Measurements from ENCODE around the gene CTBS. TPM values are rescaled to one million over a fixed set of nuclear protein-coding genes. Genes with fewer than 3 reads are reported as not detected.

Gene CTBS
- total RNA-seq (20.3 and 25.4 TPM in 2 replicates), polyA plus RNA-seq (33.6 and 38.3 TPM in 2 replicates)

- H3K27ac ChIP-seq = peak within 1 kb of the TSS; percentile 100
- H3K4me3 ChIP-seq = peak within 1 kb of the TSS; percentile 54
- no peaks in the 10 kb centered on the region for H3K36me3 ChIP-seq (replicated peaks; ENCODE audit: insufficient read depth, low read depth)
- TF ChIP-seq EZH2phosphoT487 (IDR thresholded peaks at IDR 0.05; ENCODE audit: low read depth, severe bottlenecking, unreplicated experiment) (no peak), CTCF (IDR thresholded peaks at IDR 0.05; ENCODE audit: poor library complexity) (no peak), EZH2 (IDR thresholded peaks at IDR 0.05; ENCODE audit: borderline replicate concordance) (no peak)
- H3K9me2 ChIP-seq (replicated peaks; ENCODE audit: insufficient read depth) = no peaks in the 10 kb centered on the region
- H3K79me2 ChIP-seq = peaks cover 13% of the 10 kb centered on the region
- no peaks in the 10 kb centered on the region for H3K9me3 ChIP-seq (ENCODE audit: low read depth)
- H3K4me1 ChIP-seq (ENCODE audit: insufficient read depth) = peaks cover 5% of the 10 kb centered on the region
- H3K27me3 ChIP-seq = no peaks in the 10 kb centered on the region
- WGBS (ENCODE audit: low lambda C conversion rate, missing lambda C conversion rate) = 1% methylated on average over 42 of the region's 67 CpGs
- DNase-seq (ENCODE audit: low spot score) = peak; percentile 96
- H4K20me1 ChIP-seq (ENCODE audit: insufficient read depth, poor library complexity, severe bottlenecking) = no peaks in the 10 kb centered on the region
- peak within 1 kb of the TSS; percentile 87 for H2AFZ ChIP-seq
- H3K4me2 ChIP-seq = peak within 1 kb of the TSS; percentile 78
These were observed at the start of gene CTBS for GRCh38 chr1:84573967-84574842. TSS of gene CTBS (minus strand) at chr1:84574440. CDS start at chr1:84574415, 25 bp downstream.

GRCh38 chr1:84621553-84621952, 47.3 kb upstream of the CTBS start:
- DNase-seq (ENCODE audit: low spot score) = no peak
- H4K20me1 ChIP-seq (ENCODE audit: insufficient read depth, poor library complexity, severe bottlenecking) = no peaks in the 10 kb centered on the region
- no peaks in the 10 kb centered on the region for H3K79me2 ChIP-seq
- H3K27me3 ChIP-seq = no peaks in the 10 kb centered on the region
- no peak for TF ChIP-seq EZH2 (IDR thresholded peaks at IDR 0.05; ENCODE audit: borderline replicate concordance)
- H3K9me2 ChIP-seq (replicated peaks; ENCODE audit: insufficient read depth) = no peaks in the 10 kb centered on the region
- H3K27ac ChIP-seq = no peak overlapping the region
- 92% methylated on average over 14 of the region's 14 CpGs for WGBS (ENCODE audit: low lambda C conversion rate, missing lambda C conversion rate)
- no peak overlapping the region for H3K4me3 ChIP-seq
- peaks cover 8% of the 10 kb centered on the region for H3K4me1 ChIP-seq (ENCODE audit: insufficient read depth)
- no peak overlapping the region for H2AFZ ChIP-seq
- H3K9me3 ChIP-seq (ENCODE audit: low read depth) = no peaks in the 10 kb centered on the region
- no peaks in the 10 kb centered on the region for H3K36me3 ChIP-seq (replicated peaks; ENCODE audit: insufficient read depth, low read depth)
- no peak overlapping the region for H3K4me2 ChIP-seq

DNA sequence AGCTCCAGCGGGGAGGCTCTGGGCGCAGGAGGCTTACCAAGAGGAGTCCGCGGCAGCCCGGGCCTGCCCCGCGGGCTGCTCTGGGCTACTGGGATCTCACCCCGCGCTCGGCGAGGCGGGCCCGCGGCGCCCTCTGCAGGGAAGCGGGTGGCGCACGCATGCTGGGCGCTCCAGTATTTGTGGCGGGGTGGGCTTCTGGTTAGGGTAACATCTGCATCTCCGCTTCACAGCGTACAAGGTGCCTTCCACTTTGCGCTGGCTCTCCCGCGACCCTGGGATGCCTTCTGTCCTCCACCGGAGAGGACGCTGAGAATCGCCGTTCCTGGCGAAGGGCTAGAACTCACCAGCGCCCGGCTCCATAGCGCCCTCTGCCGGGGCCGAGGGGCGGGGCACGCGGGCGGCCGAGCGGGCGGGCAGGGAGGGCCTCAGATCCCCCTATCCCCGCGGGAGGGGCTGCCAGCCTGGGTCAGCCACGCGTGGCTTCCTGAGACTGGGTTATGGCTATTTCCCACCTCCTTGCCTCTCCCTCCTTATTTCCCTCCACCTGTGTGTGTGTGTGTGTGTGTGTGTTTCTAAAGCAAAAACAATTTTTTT, 46.6 kb upstream of the CTBS start:
- Histone ChIP-seq H3K27me3 (no peaks in the 10 kb centered on the region), H3K36me3 (replicated peaks; ENCODE audit: insufficient read depth, low read depth) (no peaks in the 10 kb centered on the region), H3K27ac (peak overlapping the region; percentile 67), H4K20me1 (ENCODE audit: insufficient read depth, poor library complexity, severe bottlenecking) (no peaks in the 10 kb centered on the region), H3K4me3 (peak overlapping the region; percentile 61), H3K9me3 (ENCODE audit: low read depth) (no peaks in the 10 kb centered on the region), H3K4me1 (ENCODE audit: insufficient read depth) (peaks cover 8% of the 10 kb centered on the region), H3K4me2 (peak overlapping the region; percentile 80), H2AFZ (peak overlapping the region; percentile 97), H3K9me2 (replicated peaks; ENCODE audit: insufficient read depth) (no peaks in the 10 kb centered on the region), H3K79me2 (no peaks in the 10 kb centered on the region)
- peak; percentile 84 for DNase-seq (ENCODE audit: low spot score)
- WGBS (ENCODE audit: low lambda C conversion rate, missing lambda C conversion rate) = 2% methylated on average over 41 of the region's 46 CpGs
- TF ChIP-seq EZH2phosphoT487 (IDR thresholded peaks at IDR 0.05; ENCODE audit: low read depth, severe bottlenecking, unreplicated experiment) (no peak), CTCF (IDR thresholded peaks at IDR 0.05; ENCODE audit: poor library complexity) (peak; percentile 98), EZH2 (IDR thresholded peaks at IDR 0.05; ENCODE audit: borderline replicate concordance) (no peak)

Data from hepatocyte (in vitro differentiated cells).